NCI-H1436 (cell line): ENCODE data around the gene MEIKIN.

Experiments used
- DNase-seq: peaks from one replicate; lab custom pipeline; 2025; lab: John Stamatoyannopoulos, UW

The MEIKIN gene

GRCh38 chr5:131973089-131973712 is 27.7 kb upstream of the MEIKIN start:
- DNase-seq: no peak

- DNase-seq: no peak
Measured at GRCh38 chr5:131968396-131968954, 23.0 kb upstream of the MEIKIN start.

- DNase-seq: no peak
Measured at GRCh38 chr5:131966551-131966950, 21.1 kb upstream of the MEIKIN start.

GRCh38 chr5:131965826-131966415 is 20.5 kb upstream of the MEIKIN start:
- DNase-seq: no peak

GRCh38 chr5:131959906-131960305 is 14.4 kb upstream of the MEIKIN start:
- no peak for DNase-seq

GRCh38 chr5:131959136-131959535 is 13.7 kb upstream of the MEIKIN start:
- no peak for DNase-seq

- DNase-seq: no peak
Measured at GRCh38 chr5:131957721-131958441, 12.4 kb upstream of the MEIKIN start.

GRCh38 chr5:131953969-131954368 is 8.5 kb upstream of the MEIKIN start:
- no peak for DNase-seq

GRCh38 chr5:131952301-131952857 is 6.9 kb upstream of the MEIKIN start:
- DNase-seq: peak; percentile 52

GRCh38 chr5:131950706-131951105 is 5.2 kb upstream of the MEIKIN start:
- no peak for DNase-seq

GRCh38 chr5:131947445-131947844 is 2.0 kb upstream of the MEIKIN start:
- DNase-seq: no peak

GRCh38 chr5:131944702-131945550 is 537 bp downstream of the MEIKIN start:
- no peak for DNase-seq

- DNase-seq: no peak
Measured at GRCh38 chr5:131943916-131944315, 1.5 kb downstream of the MEIKIN start.

- DNase-seq: no peak
Measured at GRCh38 chr5:131942016-131942415, 3.4 kb downstream of the MEIKIN start.

- no peak for DNase-seq
Measured at GRCh38 chr5:131939690-131940345, 5.6 kb downstream of the MEIKIN start.

- DNase-seq: no peak
Measured at GRCh38 chr5:131932235-131932634, 13.2 kb downstream of the MEIKIN start.

GRCh38 chr5:131928957-131929356 is 16.5 kb downstream of the MEIKIN start:
- DNase-seq: no peak

GRCh38 chr5:131926168-131926567 is 19.3 kb downstream of the MEIKIN start:
- DNase-seq: no peak

- no peak for DNase-seq
Measured at GRCh38 chr5:131916481-131916880, 29.0 kb downstream of the MEIKIN start.

GRCh38 chr5:131914472-131914871 is 31.0 kb downstream of the MEIKIN start:
- no peak for DNase-seq

GRCh38 chr5:131913603-131914002 is 31.9 kb downstream of the MEIKIN start:
- no peak for DNase-seq
